HepG2 (cell line): ENCODE data around the gene PGR. TPM values are rescaled to one million over a fixed set of nuclear protein-coding genes. Genes with fewer than 3 reads are reported as not detected.

Source experiments
- ATAC-seq: fragments of 200-7000 bp; cut with Tn5 transposase; 3 replicates; pipeline ENCODE4 v1.9.1; 2020; ENCODE audit warnings: mild to moderate bottlenecking, moderate library complexity
- BruUV-seq: library from RNA; stranded (reverse); fragments of 400-500 nt; replicated peaks from 2 replicates; lab custom pipeline; 2021; lab: Mats Ljungman, UMichigan
- CTCF ChIA-PET: fragments of 300-600 bp; formaldehyde crosslinking; extraction: SDS; loops from one replicate; lab custom pipeline; 2021; ENCODE audit warnings: low total read pairs, inconsistent platforms, low intra/inter-chr PET ratio; lab: Yijun Ruan, JAX
- POLR2A ChIA-PET: fragments of 350-600 bp; sonication (Branson Sonifier 250); formaldehyde crosslinking; loops from one replicate; lab custom pipeline; 2020; ENCODE audit warnings: antibody characterized with exemption, inconsistent platforms; lab: Yijun Ruan, JAX
- DNase-seq: peaks from one replicate; pipeline ENCODE4 v3.0.0-alpha.2; 2015; ENCODE audit warnings: low spot score
- FAIRE-seq: peaks from 3 replicates; lab custom pipeline; 2011; peaks lifted over from hg19 to GRCh38; lab: Jason Lieb, UNC
- H2AFZ ChIP-seq: one replicate; pipeline ENCODE4 v1.6.1; 2011; ENCODE audit warnings: low read length, inconsistent platforms
- H3K27ac ChIP-seq: fragments of 300-600 bp; 3 replicates; pipeline ENCODE4 v1.8.0; 2011; ENCODE audit warnings: mixed run types, mild to moderate bottlenecking, mixed read lengths, low read length, inconsistent platforms; ENCODE audit not compliant: insufficient read depth; ENCODE audit errors: extremely low read length
- H3K27me3 ChIP-seq, 2 experiments: fragments of 200-600 bp in 1 of 2; 2 replicates in 1 of 2; 3 replicates in 1 of 2; pipeline versions ENCODE4 v1.6.0 to v1.8.0; 2011; ENCODE audit warnings: low read length in 2 of 2, mild to moderate bottlenecking in 2 of 2, moderate library complexity in 2 of 2, inconsistent platforms in 1 of 2; ENCODE audit not compliant: insufficient read depth in 2 of 2, control insufficient read depth in 1 of 2
- H3K36me3 ChIP-seq, 2 experiments: fragments of 200-600 bp in 1 of 2; replicated peaks in 1 of 2; 2 replicates in 1 of 2; 3 replicates in 1 of 2; pipeline versions ENCODE4 v1.5.1 to v1.8.0; 2011; ENCODE audit warnings: low read length in 2 of 2, inconsistent platforms in 1 of 2; ENCODE audit not compliant: insufficient read depth in 2 of 2, control insufficient read depth in 1 of 2
- H3K4me1 ChIP-seq: 2 replicates; pipeline ENCODE4 v1.5.1; 2012; ENCODE audit warnings: low read length, inconsistent platforms; ENCODE audit not compliant: insufficient read depth
- H3K4me2 ChIP-seq: 2 replicates; pipeline ENCODE4 v1.6.0; 2011; ENCODE audit warnings: low read depth, low read length, inconsistent platforms
- H3K4me3 ChIP-seq, 3 experiments: fragments of 200-600 bp in 1 of 3; sonication (generic), shearing (Covaris generic) in 1 of 3; replicated peaks in 1 of 3; 2 replicates each; pipeline ENCODE4 v1.5.1; 2011 to 2016; ENCODE audit warnings: low read length in 3 of 3, inconsistent platforms in 2 of 3, low read depth in 2 of 3, mild to moderate bottlenecking in 2 of 3, control low read depth in 1 of 3, mixed read lengths in 1 of 3; ENCODE audit not compliant: insufficient read depth in 1 of 3
- H3K79me2 ChIP-seq: one replicate; pipeline ENCODE4 v1.6.1; 2011; ENCODE audit warnings: low read length, inconsistent platforms; ENCODE audit not compliant: insufficient read depth
- H3K9ac ChIP-seq: 2 replicates; pipeline ENCODE4 v1.6.0; 2011; ENCODE audit warnings: mild to moderate bottlenecking, low read depth, low read length, inconsistent platforms; ENCODE audit not compliant: insufficient read depth
- H3K9me3 ChIP-seq: 2 replicates; pipeline ENCODE4 v1.5.1; 2012; ENCODE audit warnings: mild to moderate bottlenecking, low read length
- H4K20me1 ChIP-seq: 2 replicates; pipeline ENCODE4 v1.6.0; 2011; ENCODE audit warnings: inconsistent platforms, mild to moderate bottlenecking, low read length, moderate library complexity; ENCODE audit not compliant: insufficient read depth
- BCL3 ChIP-seq: sonication (generic); formaldehyde crosslinking; IDR thresholded peaks from 2 replicates; pipeline ENCODE4 v1.5.1; 2020; ENCODE audit warnings: mild to moderate bottlenecking, missing genetic modification reagents, moderate library complexity
- BCL6 ChIP-seq: IDR thresholded peaks from 2 replicates; pipeline ENCODE4 v1.6.1; 2016; ENCODE audit warnings: missing genetic modification reagents, missing compliant biosample characterization
- EED ChIP-seq: sonication (generic); formaldehyde crosslinking; IDR thresholded peaks from 2 replicates; pipeline ENCODE4 v1.5.0; 2020; ENCODE audit warnings: mild to moderate bottlenecking, missing genetic modification reagents
- IKZF1 ChIP-seq: fragments of 450-650 bp; IDR thresholded peaks from 2 replicates; pipeline ENCODE4 v1.7.1; 2016
- ZNF292 ChIP-seq: sonication (generic); formaldehyde crosslinking; IDR thresholded peaks from 2 replicates; pipeline ENCODE4 v1.8.1; 2022; ENCODE audit warnings: mild to moderate bottlenecking, low read depth, missing genetic modification reagents, borderline replicate concordance
- ZNF3 ChIP-seq: IDR thresholded peaks from 2 replicates; pipeline ENCODE4 v1.7.0; 2017; ENCODE audit warnings: inconsistent platforms
- WGBS: methylation state at CpG from one replicate; pipeline ENCODE4 v1.1.6; 2017; ENCODE audit warnings: low lambda C conversion rate; 5-methylcytosine and 5-hydroxymethylcytosine counted together
- in situ Hi-C: cut with HindIII; loops from 2 replicates; pipeline ENCODE4 v1.10.0; 2017; ENCODE audit warnings: low pct_unique_long_range_greater_than_20kb; ENCODE audit not compliant: extremely low pct_ligation_motif_present
- intact Hi-C: fragments of 100-400 bp; cut with micrococcal nuclease; formaldehyde crosslinking; loops from one replicate; pipeline ENCODE4 v1.10.0; 2022; ENCODE audit not compliant: unreplicated experiment
- polyA plus RNA-seq, 8 experiments: library from polyadenylated mRNA; depleted of rRNA in 3 of 8; stranded (reverse) in 7 of 8; unstranded in 1 of 8; fragments of >200 nt; fragmentation: Illumina TruSeq in 4 of 8; extraction: Trizol in 4 of 8; gene quantifications; 2 replicates each; pipeline versions ENCODE4 v1.2.1 to v1.2.3, GENCODE V29; 2011 to 2016; ENCODE audit warnings: low read depth in 4 of 8, missing spikeins in 1 of 8, mixed read lengths in 1 of 8; ENCODE audit not compliant: insufficient read depth in 1 of 8
- total RNA-seq, 5 experiments: library from RNA; depleted of rRNA; stranded (reverse); fragments of >200 nt; fragmentation: Illumina TruSeq; extraction: Trizol; gene quantifications; 2 replicates each; pipeline ENCODE4 v1.2.3, GENCODE V29; 2016; ENCODE audit warnings: low read depth in 1 of 5

Gene PGR
- total and polyA plus RNA-seq, 2 of the 13 experiments (the other 11 are each of a cell fraction or from before 2014, with no cell fraction given), result not detected

- no peaks in the 10 kb centered on the region for H3K4me1 ChIP-seq
- H3K4me3 ChIP-seq, result no peak overlapping the region
- DNase-seq (no peak), ATAC-seq (peak; percentile 27; the same call in 1 of the 3 replicates), FAIRE-seq (no peak)
- H4K20me1 ChIP-seq, result no peaks in the 10 kb centered on the region
- H3K36me3 ChIP-seq, result no peaks in the 10 kb centered on the region
- H3K4me2 ChIP-seq, result no peak overlapping the region
- in situ Hi-C loops, result no loop called here
- TF ChIP-seq BCL6 (CRISPR knock-in tag), result no peak
- no peak for TF ChIP-seq BCL3 (CRISPR knock-in tag)
- TF ChIP-seq ZNF3 (CRISPR knock-in tag), result no peak
- no peak for TF ChIP-seq EED (CRISPR knock-in tag)
- H2AFZ ChIP-seq, result no peak overlapping the region
- H3K79me2 ChIP-seq, result no peaks in the 10 kb centered on the region
- no peak overlapping the region for H3K9ac ChIP-seq
- POLR2A ChIA-PET, result no interaction called here
- BruUV-seq, result no TSS peak
- intact Hi-C loops, result no loop called here
- H3K27me3 ChIP-seq, result peaks cover 1 to 11% of the 10 kb centered on the region in 2 experiments; a peak in 3 of 5 replicates
- no peaks in the 10 kb centered on the region for H3K9me3 ChIP-seq
- 81% methylated on average over 45 of the region's 93 CpGs for WGBS
- H3K27ac ChIP-seq, result no peak overlapping the region
- CTCF ChIA-PET, result no interaction called here
Observed at GRCh38 chr11:101127699-101128570, 1.7 kb downstream of the PGR start.

DNA sequence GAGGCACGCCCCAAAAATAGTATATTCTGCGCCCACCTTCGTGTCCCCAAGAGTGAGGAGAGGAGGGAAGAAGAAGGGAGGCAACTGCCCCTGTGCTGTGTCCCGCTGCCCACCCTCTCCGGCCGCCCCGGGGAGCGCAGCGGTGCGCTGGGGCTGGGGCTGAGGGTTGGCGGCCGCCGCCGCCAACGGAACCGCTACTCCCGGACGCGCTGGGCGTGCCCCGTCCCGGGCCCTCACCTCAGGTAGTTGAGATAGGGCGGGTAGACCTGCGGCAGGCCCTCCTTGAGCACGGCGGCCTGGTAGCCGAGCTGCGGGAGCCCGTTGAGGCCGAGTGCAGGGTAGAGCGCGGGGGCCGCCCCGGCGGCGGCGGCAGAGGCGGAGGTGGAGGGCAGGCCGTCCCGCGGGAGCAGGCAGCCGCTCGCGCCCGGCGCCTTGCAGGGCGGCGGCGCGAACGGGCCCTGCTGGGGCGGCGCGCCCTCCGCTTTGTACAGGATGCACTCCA lies 2.4 kb downstream of the PGR start:
- Histone ChIP-seq H2AFZ (no peak overlapping the region), H3K9me3 (no peaks in the 10 kb centered on the region), H4K20me1 (no peaks in the 10 kb centered on the region), H3K27me3 (peaks cover 1 to 11% of the 10 kb centered on the region in 2 experiments; a peak in 3 of 5 replicates), H3K27ac (no peak overlapping the region), H3K4me3 (no peak overlapping the region), H3K4me2 (peak overlapping the region; percentile 35; the same call in 1 of the 2 replicates), H3K79me2 (no peaks in the 10 kb centered on the region), H3K36me3 (no peaks in the 10 kb centered on the region), H3K9ac (no peak overlapping the region), H3K4me1 (no peaks in the 10 kb centered on the region)
- DNase-seq, result no peak
- in situ Hi-C loops, result no loop called here
- ATAC-seq, result peak; percentile 74
- no TSS peak for BruUV-seq
- ChIA-PET POLR2A (no interaction called here), CTCF (no interaction called here)
- no peak for FAIRE-seq
- intact Hi-C loops, result no loop called here
- 50% methylated on average over 32 of the region's 55 CpGs for WGBS
- TF ChIP-seq IKZF1 (no peak), ZNF292 (CRISPR knock-in tag) (no peak)
